T-cell (primary cell): ENCODE results near the gene COA5. TPM values are rescaled to one million over a fixed set of nuclear protein-coding genes. Genes with fewer than 3 reads are reported as not detected.

ENCODE experiments used
- ATAC-seq, 4 experiments: fragments of 200-7000 bp in 3 of 4; fragments of 150-1000 bp in 1 of 4; cut with Tn5 transposase; replicated peaks in 1 of 4; 1 replicate in 3 of 4; 2 replicates in 1 of 4; pipeline ENCODE4 v1.10.0; 2021; ENCODE audit warnings: moderate library complexity in 3 of 4, mild to moderate bottlenecking in 2 of 4, moderate number of reproducible peaks in 1 of 4
- CTCF ChIA-PET, 2 donors: fragments of 300-600 bp; sonication (Branson Sonifier 250); formaldehyde crosslinking; loops; one replicate each; lab custom pipeline; 2022; ENCODE audit warnings: antibody characterized with exemption in 2 of 2; lab: Charles Lee
- POLR2A ChIA-PET, 2 donors: fragments of 300-600 bp; sonication (Branson Sonifier 250); formaldehyde crosslinking; loops; one replicate each; lab custom pipeline; 2022; ENCODE audit warnings: antibody characterized with exemption in 2 of 2; lab: Charles Lee
- DNase-seq, 35 experiments: peaks; one replicate each; pipeline versions ENCODE4 v3.0.0 to v3.0.0-alpha.2; 2013 to 2023
- H3K27ac ChIP-seq: one replicate; pipeline ENCODE4 v1.5.1; 2013; ENCODE audit warnings: low read length
- H3K27me3 ChIP-seq, 2 experiments: replicated peaks in 1 of 2; 1 replicate in 1 of 2; 2 replicates in 1 of 2; pipeline versions ENCODE4 v1.6.1 to v1.7.0; 2013; ENCODE audit warnings: low read length in 1 of 2, mixed read lengths in 1 of 2; ENCODE audit not compliant: control insufficient read depth in 2 of 2, insufficient read depth in 2 of 2; ENCODE audit errors: extremely low read depth in 1 of 2
- H3K36me3 ChIP-seq, 2 donors: 1 replicate in 1 of 2; 2 replicates in 1 of 2; pipeline versions ENCODE4 v1.6.1 to v1.7.0; 2013; ENCODE audit warnings: low read length in 1 of 2; ENCODE audit not compliant: control insufficient read depth in 2 of 2, insufficient read depth in 1 of 2; ENCODE audit errors: extremely low read depth in 1 of 2
- H3K4me1 ChIP-seq, 2 experiments: 1 replicate in 1 of 2; 2 replicates in 1 of 2; pipeline versions ENCODE4 v1.6.1 to v1.7.0; 2013; ENCODE audit warnings: low read length in 2 of 2, mixed read lengths in 1 of 2; ENCODE audit not compliant: insufficient read depth in 2 of 2, control insufficient read depth in 1 of 2; ENCODE audit errors: extremely low read depth in 1 of 2
- H3K4me3 ChIP-seq, 2 donors: 1 replicate in 1 of 2; 2 replicates in 1 of 2; pipeline versions ENCODE4 v1.5.1 to v1.7.0; 2013; ENCODE audit warnings: mild to moderate bottlenecking in 2 of 2, low read length in 1 of 2, moderate library complexity in 1 of 2; ENCODE audit not compliant: control insufficient read depth in 1 of 2; ENCODE audit errors: extremely low read depth in 1 of 2
- H3K9me3 ChIP-seq: 2 replicates; pipeline ENCODE4 v1.7.0; 2013
- H3K27ac Mint-ChIP-seq, 2 donors: one replicate each; pipeline ENCODE4 v1.8.0; 2020 to 2021; ENCODE audit warnings: mild to moderate bottlenecking in 2 of 2, mixed read lengths in 2 of 2
- H3K27me3 Mint-ChIP-seq, 2 donors: one replicate each; pipeline ENCODE4 v1.8.0; 2021 to 2022; ENCODE audit warnings: mixed read lengths in 2 of 2
- H3K36me3 Mint-ChIP-seq: one replicate; pipeline ENCODE4 v1.8.0; 2021; ENCODE audit warnings: mixed read lengths
- H3K4me1 Mint-ChIP-seq, 3 donors: one replicate each; pipeline ENCODE4 v1.8.0; 2020 to 2022; ENCODE audit warnings: mixed read lengths in 3 of 3, mild to moderate bottlenecking in 1 of 3
- H3K4me3 Mint-ChIP-seq, 3 donors: one replicate each; pipeline ENCODE4 v1.8.0; 2020 to 2022; ENCODE audit warnings: mild to moderate bottlenecking in 3 of 3, mixed read lengths in 3 of 3, moderate library complexity in 3 of 3
- H3K9me3 Mint-ChIP-seq, 3 donors: one replicate each; pipeline ENCODE4 v1.8.0; 2020 to 2022; ENCODE audit warnings: mixed read lengths in 3 of 3
- WGBS: methylation state at CpG from one replicate; pipeline ENCODE4 v1.1.5; 2013; ENCODE audit warnings: missing lambda C conversion rate; ENCODE audit not compliant: insufficient coverage; 5-methylcytosine and 5-hydroxymethylcytosine counted together
- total RNA-seq, 35 experiments: library from RNA in 6 of 35; stranded (reverse) in 6 of 35; fragments of 120-200 nt in 1 of 35; gene quantifications; one replicate each; pipeline versions ENCODE4 v1.2.1 to v1.2.4 and lab custom pipeline; 2013 to 2026

COA5 gene
- total RNA-seq, 5 donors from 2014 or later (not counting 1 experiment from before 2014, with no cell fraction given), result 24.6 to 45.8 (median 39.9) TPM

- ChIA-PET POLR2A (interaction anchor here in 1 of 2 donors (0.8 kb wide), 1 partner anchor 165 kb away, joined by 3 read pairs; no protein-coding TSS in a partner anchor), CTCF (interaction anchor here in 1 of 2 donors (1.2 kb wide), 1 partner anchor 161 kb away, joined by 4 read pairs; no protein-coding TSS in a partner anchor)
- no peak overlapping the region for H3K4me3 ChIP-seq
- Mint-ChIP-seq H3K4me3 (no peak overlapping the region), H3K27me3 (no peaks in the 10 kb centered on the region), H3K4me1 (peaks cover 0 to 10% (median 0%) of the 10 kb centered on the region in 3 donors), H3K9me3 (no peaks in the 10 kb centered on the region), H3K27ac (no peak overlapping the region), H3K36me3 (peaks cover 63% of the 10 kb centered on the region)
- peaks cover 42 to 97% of the 10 kb centered on the region in 2 donors for H3K36me3 ChIP-seq
- no peak overlapping the region for H3K27ac ChIP-seq
- 97% methylated on average over 13 of the region's 15 CpGs for WGBS
- no peak for DNase-seq
- no peaks in the 10 kb centered on the region for H3K27me3 ChIP-seq
- ATAC-seq, result no peak
- H3K4me1 ChIP-seq, result no peaks in the 10 kb centered on the region
- no peaks in the 10 kb centered on the region for H3K9me3 ChIP-seq
Measured at GRCh38 chr2:98572676-98573075, 35.6 kb downstream of the COA5 start.

- Histone ChIP-seq H3K36me3 (peaks cover 40 to 97% of the 10 kb centered on the region in 2 donors), H3K9me3 (no peaks in the 10 kb centered on the region), H3K27ac (no peak overlapping the region), H3K4me1 (no peaks in the 10 kb centered on the region), H3K4me3 (no peak overlapping the region), H3K27me3 (no peaks in the 10 kb centered on the region)
- no peaks in the 10 kb centered on the region for H3K27me3 Mint-ChIP-seq
- peaks cover 61% of the 10 kb centered on the region for H3K36me3 Mint-ChIP-seq
- DNase-seq (no peak), ATAC-seq (no peak)
- no peak overlapping the region for H3K27ac Mint-ChIP-seq
- ChIA-PET POLR2A (interaction anchor here (0.5 to 0.8 kb wide), 2 partner anchors 37 to 166 kb away, joined by 3 read pairs; no protein-coding TSS in a partner anchor), CTCF (interaction anchor here in 1 of 2 donors (1.2 kb wide), 1 partner anchor 160 kb away, joined by 4 read pairs; no protein-coding TSS in a partner anchor)
- H3K4me3 Mint-ChIP-seq, result no peak overlapping the region
- peaks cover 0 to 10% (median 0%) of the 10 kb centered on the region in 3 donors for H3K4me1 Mint-ChIP-seq
- WGBS, result no CpG with 5 or more reads among the region's 5 CpGs
- no peaks in the 10 kb centered on the region for H3K9me3 Mint-ChIP-seq
Measured at GRCh38 chr2:98572211-98572610, 36.1 kb downstream of the COA5 start.

- Histone ChIP-seq H3K36me3 (peaks cover 41 to 97% of the 10 kb centered on the region in 2 donors), H3K27me3 (no peaks in the 10 kb centered on the region), H3K9me3 (no peaks in the 10 kb centered on the region), H3K27ac (no peak overlapping the region), H3K4me3 (no peak overlapping the region), H3K4me1 (no peaks in the 10 kb centered on the region)
- H3K27ac Mint-ChIP-seq, result no peak overlapping the region
- H3K9me3 Mint-ChIP-seq, result no peaks in the 10 kb centered on the region
- H3K4me1 Mint-ChIP-seq, result peaks cover 0 to 10% (median 0%) of the 10 kb centered on the region in 3 donors
- peaks cover 63% of the 10 kb centered on the region for H3K36me3 Mint-ChIP-seq
- DNase-seq (no peak), ATAC-seq (no peak)
- POLR2A ChIA-PET, result interaction anchor here (0.5 to 0.8 kb wide), 2 partner anchors 37 to 166 kb away, joined by 3 read pairs; no protein-coding TSS in a partner anchor
- whole genome bisulfite sequencing, result 97% methylated on average over 9 of the region's 9 CpGs
- CTCF ChIA-PET, result no interaction called here
- no peak overlapping the region for H3K4me3 Mint-ChIP-seq
- no peaks in the 10 kb centered on the region for H3K27me3 Mint-ChIP-seq
Measured at GRCh38 chr2:98571796-98572195, 36.5 kb downstream of the COA5 start.

GRCh38 chr2:98571121-98571701 is 37.1 kb downstream of the COA5 start:
- Histone ChIP-seq H3K9me3 (no peaks in the 10 kb centered on the region), H3K36me3 (peaks cover 40 to 98% of the 10 kb centered on the region in 2 donors), H3K4me1 (no peaks in the 10 kb centered on the region), H3K27me3 (no peaks in the 10 kb centered on the region), H3K27ac (no peak overlapping the region), H3K4me3 (no peak overlapping the region)
- ChIA-PET POLR2A (no interaction called here), CTCF (no interaction called here)
- Mint-ChIP-seq H3K27ac (no peak overlapping the region), H3K36me3 (peaks cover 65% of the 10 kb centered on the region), H3K4me1 (peaks cover 0 to 11% (median 0%) of the 10 kb centered on the region in 3 donors), H3K9me3 (no peaks in the 10 kb centered on the region), H3K4me3 (no peak overlapping the region), H3K27me3 (no peaks in the 10 kb centered on the region)
- WGBS, result 95% methylated on average over 9 of the region's 13 CpGs
- ATAC-seq (no peak), DNase-seq (no peak)

GRCh38 chr2:98570356-98570755 is 38.0 kb downstream of the COA5 start:
- H3K9me3 Mint-ChIP-seq, result no peaks in the 10 kb centered on the region
- H3K27ac ChIP-seq, result no peak overlapping the region
- H3K4me1 ChIP-seq, result no peaks in the 10 kb centered on the region
- peaks cover 39 to 98% of the 10 kb centered on the region in 2 donors for H3K36me3 ChIP-seq
- H3K36me3 Mint-ChIP-seq, result peaks cover 65% of the 10 kb centered on the region
- WGBS, result 95% methylated on average over 4 of the region's 5 CpGs
- peaks cover 0 to 14% (median 0%) of the 10 kb centered on the region in 3 donors for H3K4me1 Mint-ChIP-seq
- DNase-seq (no peak), ATAC-seq (no peak)
- H3K4me3 Mint-ChIP-seq, result no peak overlapping the region
- H3K27ac Mint-ChIP-seq, result peak overlapping the region in 1 of 2 donors; percentile 65
- no peak overlapping the region for H3K4me3 ChIP-seq
- no peaks in the 10 kb centered on the region for H3K9me3 ChIP-seq
- POLR2A ChIA-PET, result no interaction called here
- H3K27me3 Mint-ChIP-seq, result no peaks in the 10 kb centered on the region
- CTCF ChIA-PET, result no interaction called here
- no peaks in the 10 kb centered on the region for H3K27me3 ChIP-seq

GRCh38 chr2:98569915-98570314 is 38.4 kb downstream of the COA5 start:
- WGBS, result 99% methylated on average over 13 of the region's 13 CpGs

More at GRCh38 chr2:98569915-98570314, 38.4 kb downstream of the COA5 start:
- peaks cover 64% of the 10 kb centered on the region for H3K36me3 Mint-ChIP-seq
- POLR2A ChIA-PET, result no interaction called here
- H3K4me1 Mint-ChIP-seq, result peaks cover 0 to 14% (median 0%) of the 10 kb centered on the region in 3 donors
- peak overlapping the region; percentile 65 to 74 for H3K27ac Mint-ChIP-seq
- Histone ChIP-seq H3K9me3 (no peaks in the 10 kb centered on the region), H3K4me3 (no peak overlapping the region), H3K27me3 (no peaks in the 10 kb centered on the region), H3K4me1 (no peaks in the 10 kb centered on the region), H3K27ac (no peak overlapping the region), H3K36me3 (peaks cover 40 to 98% of the 10 kb centered on the region in 2 donors)
- ATAC-seq (no peak), DNase-seq (no peak)
- no peaks in the 10 kb centered on the region for H3K9me3 Mint-ChIP-seq
- CTCF ChIA-PET, result no interaction called here
- H3K4me3 Mint-ChIP-seq, result no peak overlapping the region
- no peaks in the 10 kb centered on the region for H3K27me3 Mint-ChIP-seq
